H1 (cell line): Measurements from ENCODE around the gene LRCH1. TPM values are rescaled to one million over a fixed set of nuclear protein-coding genes. Genes with fewer than 3 reads are reported as not detected.

ENCODE experiments used
- CTCF ChIA-PET: fragments of 300-600 bp; sonication (Branson Sonifier 250); formaldehyde crosslinking; loops from one replicate; lab custom pipeline; 2021; ENCODE audit not compliant: partially characterized antibody; lab: Charles Lee
- POLR2A ChIA-PET: fragments of 300-600 bp; sonication (Branson Sonifier 250); formaldehyde crosslinking; loops from one replicate; lab custom pipeline; 2021; ENCODE audit warnings: inconsistent platforms; ENCODE audit not compliant: partially characterized antibody; lab: Charles Lee
- DNase-seq, 2 experiments: peaks; one replicate each; pipeline versions ENCODE4 v3.0.0 to v3.0.0-alpha.2; 2010 to 2022; ENCODE audit warnings: low spot score in 2 of 2, low read depth in 1 of 2, mixed read lengths in 1 of 2
- FAIRE-seq: peaks from 2 replicates; lab custom pipeline; 2011; peaks lifted over from hg19 to GRCh38; lab: Jason Lieb, UNC
- H2AFZ ChIP-seq: 2 replicates; pipeline ENCODE4 v1.8.1; 2012; ENCODE audit warnings: low read length, inconsistent platforms
- H2AK5ac ChIP-seq: 2 replicates; pipeline ENCODE4 v1.6.1; 2013; ENCODE audit warnings: low read depth, low read length
- H2BK120ac ChIP-seq: replicated peaks from 2 replicates; pipeline ENCODE3; 2013; ENCODE audit warnings: low read depth, low read length, inconsistent platforms
- H2BK12ac ChIP-seq: 2 replicates; pipeline ENCODE4 v1.6.1; 2013; ENCODE audit warnings: low read depth, low read length
- H2BK15ac ChIP-seq: 2 replicates; pipeline ENCODE4 v1.6.1; 2013; ENCODE audit warnings: low read length
- H2BK20ac ChIP-seq: 2 replicates; pipeline ENCODE4 v1.6.1; 2013; ENCODE audit warnings: low read length
- H2BK5ac ChIP-seq: 2 replicates; pipeline ENCODE4 v1.6.1; 2013; ENCODE audit warnings: low read depth, low read length
- H3K14ac ChIP-seq: 2 replicates; pipeline ENCODE4 v1.6.1; 2013; ENCODE audit warnings: inconsistent platforms; ENCODE audit not compliant: insufficient read length
- H3K18ac ChIP-seq: 2 replicates; pipeline ENCODE4 v1.6.1; 2013; ENCODE audit warnings: low read length; ENCODE audit errors: extremely low read depth
- H3K23ac ChIP-seq: 2 replicates; pipeline ENCODE4 v1.6.1; 2013; ENCODE audit warnings: inconsistent platforms; ENCODE audit not compliant: insufficient read length
- H3K23me2 ChIP-seq: 2 replicates; pipeline ENCODE4 v1.6.1; 2013; ENCODE audit warnings: low read depth, low read length
- H3K27ac ChIP-seq: 2 replicates; pipeline ENCODE4 v1.6.1; 2011; ENCODE audit warnings: low read depth, low read length, inconsistent platforms
- H3K27me3 ChIP-seq, 4 experiments: replicated peaks in 1 of 4; 1 replicate in 1 of 4; 2 replicates in 3 of 4; pipeline versions ENCODE4 v1.6.1 to v1.8.1; 2011 to 2013; ENCODE audit warnings: low read length in 3 of 4, mild to moderate bottlenecking in 3 of 4, inconsistent platforms in 2 of 4, mixed read lengths in 2 of 4, moderate library complexity in 1 of 4; ENCODE audit not compliant: control insufficient read depth in 3 of 4, insufficient read depth in 3 of 4; ENCODE audit errors: extremely low read depth in 1 of 4
- H3K36me3 ChIP-seq, 4 experiments: 2 replicates each; pipeline versions ENCODE4 v1.6.1 to v1.8.1; 2011 to 2013; ENCODE audit warnings: mild to moderate bottlenecking in 4 of 4, low read length in 3 of 4, moderate library complexity in 2 of 4, control low read depth in 1 of 4, inconsistent platforms in 1 of 4; ENCODE audit not compliant: insufficient read depth in 4 of 4, control insufficient read depth in 2 of 4
- H3K4ac ChIP-seq: replicated peaks from 2 replicates; pipeline ENCODE3; 2013; ENCODE audit warnings: low read length, low read depth, mixed read lengths, inconsistent platforms; ENCODE audit not compliant: insufficient read length
- H3K4me1 ChIP-seq, 4 experiments: replicated peaks in 1 of 4; 1 replicate in 1 of 4; 2 replicates in 3 of 4; pipeline versions ENCODE4 v1.6.1 to v1.8.1; 2011 to 2013; ENCODE audit warnings: low read length in 3 of 4, inconsistent platforms in 2 of 4, mixed read lengths in 1 of 4; ENCODE audit not compliant: insufficient read depth in 4 of 4, control insufficient read depth in 3 of 4
- H3K4me2 ChIP-seq, 2 experiments: 2 replicates each; pipeline versions ENCODE4 v1.6.1 to v1.8.1; 2011 to 2013; ENCODE audit warnings: low read depth in 2 of 2, low read length in 2 of 2, control low read depth in 1 of 2, inconsistent platforms in 1 of 2, mild to moderate bottlenecking in 1 of 2; ENCODE audit not compliant: insufficient read depth in 1 of 2
- H3K4me3 ChIP-seq, 4 experiments: fragments of 200-600, 300-600 bp in 1 of 4; sonication (generic), shearing (Covaris generic), sonication (Bioruptor Twin) in 1 of 4; 2 replicates each; pipeline versions ENCODE4 v1.5.1 to v1.8.1; 2011 to 2016; ENCODE audit warnings: low read length in 4 of 4, low read depth in 3 of 4, control low read depth in 2 of 4, inconsistent platforms in 2 of 4, mild to moderate bottlenecking in 2 of 4, mixed read lengths in 1 of 4, moderate library complexity in 1 of 4; ENCODE audit not compliant: insufficient read depth in 2 of 4; ENCODE audit errors: extremely low read depth in 1 of 4
- H3K56ac ChIP-seq: replicated peaks from 2 replicates; pipeline ENCODE3; 2013; ENCODE audit warnings: low read depth, mild to moderate bottlenecking, mixed read lengths, low read length, inconsistent platforms; ENCODE audit not compliant: insufficient read length
- H3K79me1 ChIP-seq: 2 replicates; pipeline ENCODE4 v1.6.1; 2013; ENCODE audit warnings: low read depth, low read length, control low read depth
- H3K79me2 ChIP-seq, 2 experiments: 2 replicates each; pipeline versions ENCODE4 v1.6.1 to v1.8.1; 2012 to 2013; ENCODE audit warnings: low read length in 2 of 2, mild to moderate bottlenecking in 2 of 2, inconsistent platforms in 1 of 2; ENCODE audit not compliant: insufficient read depth in 2 of 2, control insufficient read depth in 1 of 2
- H3K9ac ChIP-seq, 4 experiments: replicated peaks in 1 of 4; 1 replicate in 1 of 4; 2 replicates in 3 of 4; pipeline versions ENCODE4 v1.6.1 to v1.8.1; 2011 to 2013; ENCODE audit warnings: low read depth in 3 of 4, low read length in 3 of 4, control low read depth in 2 of 4, mild to moderate bottlenecking in 2 of 4, moderate library complexity in 2 of 4, inconsistent platforms in 1 of 4; ENCODE audit errors: extremely low read depth in 1 of 4
- H3K9me3 ChIP-seq, 2 experiments: 2 replicates each; pipeline versions ENCODE4 v1.6.1 to v1.8.1; 2012 to 2013; ENCODE audit warnings: mild to moderate bottlenecking in 2 of 2, moderate library complexity in 2 of 2, control low read depth in 1 of 2, inconsistent platforms in 1 of 2, low read depth in 1 of 2, low read length in 1 of 2, mixed read lengths in 1 of 2; ENCODE audit not compliant: insufficient read depth in 2 of 2
- H4K20me1 ChIP-seq, 2 experiments: replicated peaks in 1 of 2; 2 replicates each; pipeline versions ENCODE3 to v1.8.1; 2011 to 2013; ENCODE audit warnings: inconsistent platforms in 2 of 2, low read length in 2 of 2, mild to moderate bottlenecking in 1 of 2; ENCODE audit not compliant: insufficient read depth in 2 of 2, control insufficient read depth in 1 of 2
- H4K5ac ChIP-seq: 2 replicates; pipeline ENCODE4 v1.6.1; 2013; ENCODE audit warnings: low read length, low read depth, mixed read lengths, inconsistent platforms; ENCODE audit not compliant: insufficient read length
- H4K8ac ChIP-seq: 2 replicates; pipeline ENCODE4 v1.8.0; 2013; ENCODE audit warnings: mild to moderate bottlenecking, moderate library complexity, low read length, inconsistent platforms; ENCODE audit not compliant: insufficient read depth; ENCODE audit errors: extremely low read depth
- H4K91ac ChIP-seq: replicated peaks from 2 replicates; pipeline ENCODE3; 2013; ENCODE audit warnings: low read length, mixed read lengths, inconsistent platforms; ENCODE audit not compliant: insufficient read length
- BCL11A ChIP-seq, 2 experiments: IDR thresholded peaks; one replicate each; pipeline ENCODE4 v1.6.1; 2011; ENCODE audit warnings: low read depth in 2 of 2, low read length in 2 of 2, mild to moderate bottlenecking in 2 of 2
- CBX5 ChIP-seq: fragments of 300-800, 300-1000 bp; sonication (generic); IDR thresholded peaks from 2 replicates; pipeline ENCODE4 v1.7.1; 2016; ENCODE audit warnings: antibody characterized with exemption, low read length, low read depth
- CREB1 ChIP-seq: IDR thresholded peaks from 2 replicates; pipeline ENCODE4 v1.6.1; 2012; ENCODE audit warnings: inconsistent platforms
- JUND ChIP-seq: IDR thresholded peaks from 2 replicates; pipeline ENCODE4 v1.6.1; 2011; ENCODE audit warnings: mild to moderate bottlenecking, improper control_type of control experiment, low read length
- SIN3A ChIP-seq, 2 experiments: IDR thresholded peaks in 1 of 2; conservative IDR thresholded peaks in 1 of 2; 2 replicates each; pipeline ENCODE4 v1.6.1; 2011 to 2012; ENCODE audit warnings: low read length in 2 of 2, improper control_type of control experiment in 1 of 2, low read depth in 1 of 2, mild to moderate bottlenecking in 1 of 2
- SP4 ChIP-seq: IDR thresholded peaks from 2 replicates; pipeline ENCODE4 v1.6.1; 2012; ENCODE audit warnings: low read length, inconsistent platforms
- SUZ12 ChIP-seq: fragments of 200-600 bp; sonication (generic); IDR thresholded peaks from 2 replicates; pipeline ENCODE4 v1.6.1; 2012; ENCODE audit warnings: mild to moderate bottlenecking, inconsistent platforms, low read length, moderate library complexity, mixed read lengths
- TCF12 ChIP-seq: IDR thresholded peaks from 2 replicates; pipeline ENCODE4 v1.6.1; 2011; ENCODE audit warnings: low read depth, mild to moderate bottlenecking, low read length
- polyA plus RNA-seq, 7 experiments: library from polyadenylated mRNA; depleted of rRNA in 3 of 7; stranded (reverse) in 5 of 7; unstranded in 2 of 7; fragments of >200 nt in 5 of 7; fragments of 200-250 nt in 2 of 7; gene quantifications; 1 replicate in 5 of 7; 2 replicates in 1 of 7; 4 replicates in 1 of 7; pipeline versions ENCODE4 v1.2.1 to v1.2.3, GENCODE V29; 2011 to 2013; ENCODE audit warnings: missing spikeins in 2 of 7, mixed read lengths in 2 of 7
- total RNA-seq: library from RNA; stranded (reverse); fragmentation: NEBNext Ultra II Directional; extraction: Animal tissue kit (Norgen Biotek cat#: 25700); gene quantifications from 2 replicates; pipeline ENCODE4 v1.2.1, GENCODE V29; 2021
- TF ChIP-seq, protein P1 (sequence below): IDR thresholded peaks from 2 replicates; pipeline ENCODE4 v1.6.1; 2012; ENCODE audit warnings: low read length, inconsistent platforms

LRCH1 gene
- total and polyA plus RNA-seq, 2 of the 8 experiments (the other 6 are each of a cell fraction or from before 2014, with no cell fraction given): 3.0 to 10.1 TPM

DNA sequence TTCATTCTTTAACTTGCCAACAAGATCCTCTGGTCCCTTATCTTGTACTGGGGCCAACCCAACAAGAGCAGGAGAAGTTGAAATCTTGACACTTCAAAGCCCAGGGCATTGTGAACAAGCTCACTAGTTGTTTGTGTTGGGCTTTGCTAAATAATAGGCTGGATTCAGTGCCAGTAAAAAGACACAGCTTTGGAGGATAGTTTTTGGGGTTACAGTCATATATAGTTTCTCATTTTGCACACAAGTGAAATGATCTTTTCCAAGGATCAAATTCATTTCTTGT lies 30.3 kb upstream of the LRCH1 start:
- POLR2A ChIA-PET: no interaction called here
- H4K20me1 ChIP-seq: no peaks in the 10 kb centered on the region
- H2BK120ac ChIP-seq: no peak overlapping the region
- H4K91ac ChIP-seq: no peak overlapping the region
- no peaks in the 10 kb centered on the region for H3K9me3 ChIP-seq
- no peak overlapping the region for H4K8ac ChIP-seq
- H4K5ac ChIP-seq: no peak overlapping the region
- FAIRE-seq: no peak
- H2BK15ac ChIP-seq: no peak overlapping the region
- H3K79me2 ChIP-seq: no peaks in the 10 kb centered on the region
- H3K4me3 ChIP-seq: no peak overlapping the region
- H3K56ac ChIP-seq: no peak overlapping the region
- H3K36me3 ChIP-seq: no peaks in the 10 kb centered on the region
- CTCF ChIA-PET: interaction anchor here (0.6 kb wide), 1 partner anchor 101 kb away, joined by 4 read pairs; no protein-coding TSS in a partner anchor
- no peak for DNase-seq
- H3K4me2 ChIP-seq: no peak overlapping the region
- H3K14ac ChIP-seq: no peak overlapping the region
- no peak overlapping the region for H2BK12ac ChIP-seq
- no peak overlapping the region for H2AFZ ChIP-seq
- no peaks in the 10 kb centered on the region for H3K4me1 ChIP-seq
- H2BK5ac ChIP-seq: no peak overlapping the region
- no peaks in the 10 kb centered on the region for H3K27me3 ChIP-seq
- H2BK20ac ChIP-seq: no peak overlapping the region
- H3K27ac ChIP-seq: no peak overlapping the region
- H3K23me2 ChIP-seq: no peaks in the 10 kb centered on the region
- no peak overlapping the region for H3K9ac ChIP-seq
- H2AK5ac ChIP-seq: no peak overlapping the region
- no peak overlapping the region for H3K23ac ChIP-seq
- no peak overlapping the region for H3K18ac ChIP-seq
- no peaks in the 10 kb centered on the region for H3K79me1 ChIP-seq
- H3K4ac ChIP-seq: no peak overlapping the region
- no peak for TF ChIP-seq TCF12
- TF ChIP-seq CBX5: no peak
- TF ChIP-seq SIN3A (conservative IDR thresholded peaks at IDR 0.05 in 1 of 2, IDR thresholded peaks at IDR 0.05 in 1 of 2; ENCODE audit: low read depth in 1 of 2, low read length in 2 of 2): no peak
- TF ChIP-seq, protein P1, sequence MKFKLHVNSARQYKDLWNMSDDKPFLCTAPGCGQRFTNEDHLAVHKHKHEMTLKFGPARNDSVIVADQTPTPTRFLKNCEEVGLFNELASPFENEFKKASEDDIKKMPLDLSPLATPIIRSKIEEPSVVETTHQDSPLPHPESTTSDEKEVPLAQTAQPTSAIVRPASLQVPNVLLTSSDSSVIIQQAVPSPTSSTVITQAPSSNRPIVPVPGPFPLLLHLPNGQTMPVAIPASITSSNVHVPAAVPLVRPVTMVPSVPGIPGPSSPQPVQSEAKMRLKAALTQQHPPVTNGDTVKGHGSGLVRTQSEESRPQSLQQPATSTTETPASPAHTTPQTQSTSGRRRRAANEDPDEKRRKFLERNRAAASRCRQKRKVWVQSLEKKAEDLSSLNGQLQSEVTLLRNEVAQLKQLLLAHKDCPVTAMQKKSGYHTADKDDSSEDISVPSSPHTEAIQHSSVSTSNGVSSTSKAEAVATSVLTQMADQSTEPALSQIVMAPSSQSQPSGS: no peak
- TF ChIP-seq SUZ12: no peak
- no peak for TF ChIP-seq SP4
- TF ChIP-seq CREB1: no peak
- no peak for TF ChIP-seq BCL11A (IDR thresholded peaks at IDR 0.05; ENCODE audit: low read depth in 2 of 2, low read length in 2 of 2)
- TF ChIP-seq JUND: no peak
